GOT3 (cell line): Measurements from ENCODE around the gene CD276.
"Not testable (repeated sequence)": the region's sequence is repeated elsewhere in the genome, so short reads cannot be mapped to it uniquely, and the experiment has no call there.

Experiments used
- DNase-seq: peaks from one replicate; lab custom pipeline; 2025; ENCODE audit warnings: mixed read lengths; lab: John Stamatoyannopoulos, UW

Gene CD276

DNA sequence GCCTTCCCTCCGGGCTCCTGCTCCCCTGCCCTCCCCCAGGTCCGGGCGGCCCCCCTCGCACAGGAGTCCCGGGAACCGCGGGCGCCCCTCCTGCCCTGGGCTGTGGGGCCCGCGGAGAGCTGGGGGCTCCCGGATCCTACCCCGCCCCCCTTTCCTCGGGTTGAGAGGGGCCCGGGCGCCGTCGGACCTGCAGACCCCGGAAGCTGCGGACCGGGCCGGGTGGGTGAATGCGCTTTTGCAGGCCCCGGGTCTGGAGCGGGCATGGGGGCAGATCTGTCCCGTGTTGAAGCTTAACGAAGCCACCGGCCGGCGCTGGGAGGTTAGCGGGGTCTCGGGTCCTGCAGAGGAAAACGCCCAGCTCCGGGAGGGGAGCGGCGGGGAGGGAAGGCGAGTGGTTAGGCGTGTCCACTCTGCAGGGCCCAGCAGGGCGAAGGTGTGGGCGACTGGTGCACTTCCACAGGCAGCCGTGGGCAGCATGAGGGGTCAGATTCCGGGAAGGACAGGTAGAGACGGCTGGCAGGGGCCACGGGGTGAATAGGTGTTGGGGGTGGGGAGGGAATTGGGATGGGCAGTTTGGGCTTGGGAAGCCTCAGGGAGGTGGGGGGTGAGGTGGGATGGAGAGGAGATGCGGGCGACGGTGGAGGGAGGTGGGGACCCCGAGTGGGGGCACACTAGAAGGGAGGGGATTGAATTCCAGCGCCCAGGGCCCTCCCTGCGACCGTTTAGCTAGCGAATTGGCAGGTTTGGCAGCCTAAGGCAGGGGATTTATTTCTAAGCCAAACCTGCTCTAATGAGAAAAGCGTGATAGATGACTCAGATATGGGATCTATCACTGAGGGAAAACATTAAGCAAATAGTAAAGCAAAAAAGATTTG is 635 bp downstream of the CD276 start:
- no peak for DNase-seq

DNA sequence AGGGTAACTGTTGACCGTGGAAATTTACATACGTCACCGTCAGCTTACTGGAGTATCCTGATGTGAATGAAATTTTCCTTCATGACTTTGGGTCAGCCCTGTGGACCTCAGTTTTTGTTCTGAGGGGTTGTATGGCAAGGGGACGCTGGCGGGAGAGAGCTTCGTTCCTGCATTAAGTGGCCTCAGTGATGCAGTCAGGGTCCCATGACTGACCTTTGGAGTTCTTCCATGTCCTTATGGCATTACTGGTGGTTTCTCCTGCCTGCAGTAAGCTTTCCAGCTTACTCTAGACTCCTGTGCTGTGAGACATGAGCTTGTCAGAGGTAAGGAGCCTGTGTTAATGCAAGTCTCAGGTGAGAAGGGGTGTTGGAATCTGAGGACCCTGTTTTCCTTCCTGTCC is 1.8 kb downstream of the CD276 start:
- no peak for DNase-seq

GRCh38 chr15:73686781-73687256 is 2.6 kb downstream of the CD276 start:
- no peak for DNase-seq

GRCh38 chr15:73687351-73687750 is 3.2 kb downstream of the CD276 start:
- DNase-seq: no peak

- DNase-seq: no peak
Observed at GRCh38 chr15:73688455-73688854, 4.3 kb downstream of the CD276 start.

DNA sequence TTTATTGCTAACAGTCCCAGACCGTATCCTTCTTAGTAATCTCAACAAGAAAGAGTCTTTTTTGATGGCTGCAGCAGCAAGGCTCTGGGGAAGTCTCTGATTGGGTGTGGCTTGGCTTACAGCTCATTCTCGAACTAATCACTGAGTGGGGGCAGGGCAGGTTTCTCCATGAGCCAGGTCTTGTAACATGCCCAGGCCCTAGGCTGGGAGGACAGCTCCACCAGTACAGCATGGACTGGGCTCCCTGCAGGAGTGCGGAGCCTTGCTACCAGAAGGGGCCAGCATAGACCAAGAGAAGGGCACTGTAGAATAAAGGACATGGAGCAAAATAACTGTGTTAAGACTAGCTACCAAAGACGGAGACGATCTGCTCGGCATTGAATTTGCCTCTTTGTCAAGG is 7.2 kb downstream of the CD276 start:
- no peak for DNase-seq

GRCh38 chr15:73694419-73694818 is 10.2 kb downstream of the CD276 start:
- DNase-seq: no peak

GRCh38 chr15:73695773-73696640 is 11.8 kb downstream of the CD276 start:
- DNase-seq: no peak

DNA sequence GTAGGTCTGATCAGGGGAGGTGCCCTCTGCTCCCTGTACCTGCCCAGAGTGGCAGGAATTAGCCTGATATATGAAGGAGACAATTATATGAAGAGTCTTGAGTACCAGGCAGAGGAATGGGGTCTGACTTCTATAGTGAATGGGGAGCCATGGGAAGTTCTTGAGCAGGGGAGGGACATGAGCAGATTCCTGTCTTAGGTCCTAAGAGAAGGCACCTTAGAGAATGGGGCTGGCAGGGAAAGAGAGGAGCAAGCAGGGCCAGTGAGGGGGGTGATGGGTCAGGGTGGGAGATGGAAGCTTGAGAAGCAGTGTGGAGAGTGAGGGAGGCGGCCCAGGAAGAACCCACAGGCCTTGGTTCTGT is 12.4 kb downstream of the CD276 start:
- no peak for DNase-seq

DNA sequence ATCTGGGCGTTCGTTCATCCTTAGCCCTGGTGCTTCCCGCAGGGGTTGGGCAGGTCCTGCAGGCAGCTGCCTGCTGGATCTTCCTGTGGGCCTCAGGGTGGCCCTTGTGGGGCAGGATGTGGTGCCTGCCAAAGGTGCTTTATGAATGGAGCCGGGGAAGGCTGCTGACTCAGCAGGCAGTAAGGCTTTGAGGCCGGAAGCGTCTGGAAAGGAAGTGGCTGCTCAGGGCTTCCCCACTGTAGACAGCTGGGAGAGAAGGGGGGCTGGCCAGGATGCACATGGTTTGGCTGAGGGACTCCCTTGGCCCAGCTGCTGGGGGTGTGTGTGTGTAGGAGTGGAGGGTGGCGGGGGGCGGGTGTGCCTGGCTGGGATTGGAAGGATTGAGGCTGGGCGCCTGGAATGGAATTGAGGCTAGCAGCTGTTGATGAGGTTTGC is 12.9 kb downstream of the CD276 start:
- no peak for DNase-seq

- no peak for DNase-seq
Observed at GRCh38 chr15:73699249-73700040, 15.3 kb downstream of the CD276 start.

DNA sequence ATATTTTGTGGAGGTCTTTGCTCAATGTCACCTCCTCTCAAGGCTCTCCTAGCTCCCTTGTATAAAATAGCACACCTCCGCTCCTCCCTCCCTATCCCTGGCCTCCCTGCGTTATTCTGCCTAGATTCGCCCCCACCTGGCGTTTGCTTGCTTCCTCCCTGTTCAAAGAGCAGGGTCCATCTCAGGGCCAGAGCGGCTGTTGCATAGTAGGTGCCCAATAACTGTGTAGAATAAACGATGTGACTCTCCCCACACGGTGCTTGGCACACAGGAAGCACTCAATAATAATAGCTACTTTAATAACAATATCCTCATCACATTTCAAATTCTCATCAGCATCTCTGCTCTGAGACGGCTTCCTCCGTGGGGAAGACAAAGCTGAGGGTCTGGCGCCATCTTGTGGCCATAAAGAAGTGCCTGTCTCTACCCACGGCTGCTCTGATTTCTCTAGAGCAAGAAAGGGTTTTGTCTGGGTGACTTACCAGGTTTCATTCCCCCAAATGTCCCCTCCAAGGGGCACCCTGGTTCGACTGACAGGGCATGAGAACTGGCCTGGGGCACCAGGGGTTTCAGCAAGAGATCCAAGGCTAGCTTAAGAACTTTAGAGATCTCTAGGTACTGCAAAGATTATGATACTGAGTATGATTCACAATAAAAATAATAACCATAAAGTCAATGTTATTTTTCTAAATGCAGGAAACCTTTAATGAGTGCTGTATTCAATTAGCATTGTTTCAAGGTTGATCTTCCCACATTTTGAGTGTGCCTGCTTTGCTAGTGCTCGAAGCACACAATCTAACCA is 16.1 kb downstream of the CD276 start:
- no peak for DNase-seq

DNA sequence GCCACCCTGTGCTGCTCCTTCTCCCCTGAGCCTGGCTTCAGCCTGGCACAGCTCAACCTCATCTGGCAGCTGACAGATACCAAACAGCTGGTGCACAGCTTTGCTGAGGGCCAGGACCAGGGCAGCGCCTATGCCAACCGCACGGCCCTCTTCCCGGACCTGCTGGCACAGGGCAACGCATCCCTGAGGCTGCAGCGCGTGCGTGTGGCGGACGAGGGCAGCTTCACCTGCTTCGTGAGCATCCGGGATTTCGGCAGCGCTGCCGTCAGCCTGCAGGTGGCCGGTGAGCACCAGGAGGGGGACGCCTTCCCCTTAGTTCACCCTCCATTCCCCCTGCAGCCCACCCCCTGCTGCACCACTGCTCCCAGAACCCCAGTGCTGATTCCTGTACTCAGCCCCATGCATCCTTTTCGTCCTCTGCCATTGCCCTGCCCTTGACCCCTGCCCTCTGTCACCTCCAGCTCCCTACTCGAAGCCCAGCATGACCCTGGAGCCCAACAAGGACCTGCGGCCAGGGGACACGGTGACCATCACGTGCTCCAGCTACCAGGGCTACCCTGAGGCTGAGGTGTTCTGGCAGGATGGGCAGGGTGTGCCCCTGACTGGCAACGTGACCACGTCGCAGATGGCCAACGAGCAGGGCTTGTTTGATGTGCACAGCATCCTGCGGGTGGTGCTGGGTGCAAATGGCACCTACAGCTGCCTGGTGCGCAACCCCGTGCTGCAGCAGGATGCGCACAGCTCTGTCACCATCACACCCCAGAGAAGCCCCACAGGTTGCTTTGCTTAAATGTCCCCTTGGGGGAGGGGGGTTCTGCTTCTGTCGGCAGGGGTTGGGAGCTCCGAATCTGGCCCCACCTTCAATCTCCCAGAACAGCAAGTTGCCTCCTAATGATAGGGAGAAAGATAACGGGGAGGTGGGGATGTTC is 18.4 kb downstream of the CD276 start:
- DNase-seq: not testable (repeated sequence)

DNA sequence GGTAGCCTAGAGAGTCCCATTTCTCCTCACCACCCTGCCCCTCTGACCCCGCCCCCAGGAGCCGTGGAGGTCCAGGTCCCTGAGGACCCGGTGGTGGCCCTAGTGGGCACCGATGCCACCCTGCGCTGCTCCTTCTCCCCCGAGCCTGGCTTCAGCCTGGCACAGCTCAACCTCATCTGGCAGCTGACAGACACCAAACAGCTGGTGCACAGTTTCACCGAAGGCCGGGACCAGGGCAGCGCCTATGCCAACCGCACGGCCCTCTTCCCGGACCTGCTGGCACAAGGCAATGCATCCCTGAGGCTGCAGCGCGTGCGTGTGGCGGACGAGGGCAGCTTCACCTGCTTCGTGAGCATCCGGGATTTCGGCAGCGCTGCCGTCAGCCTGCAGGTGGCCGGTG is 19.4 kb downstream of the CD276 start:
- not testable (repeated sequence) for DNase-seq

DNA sequence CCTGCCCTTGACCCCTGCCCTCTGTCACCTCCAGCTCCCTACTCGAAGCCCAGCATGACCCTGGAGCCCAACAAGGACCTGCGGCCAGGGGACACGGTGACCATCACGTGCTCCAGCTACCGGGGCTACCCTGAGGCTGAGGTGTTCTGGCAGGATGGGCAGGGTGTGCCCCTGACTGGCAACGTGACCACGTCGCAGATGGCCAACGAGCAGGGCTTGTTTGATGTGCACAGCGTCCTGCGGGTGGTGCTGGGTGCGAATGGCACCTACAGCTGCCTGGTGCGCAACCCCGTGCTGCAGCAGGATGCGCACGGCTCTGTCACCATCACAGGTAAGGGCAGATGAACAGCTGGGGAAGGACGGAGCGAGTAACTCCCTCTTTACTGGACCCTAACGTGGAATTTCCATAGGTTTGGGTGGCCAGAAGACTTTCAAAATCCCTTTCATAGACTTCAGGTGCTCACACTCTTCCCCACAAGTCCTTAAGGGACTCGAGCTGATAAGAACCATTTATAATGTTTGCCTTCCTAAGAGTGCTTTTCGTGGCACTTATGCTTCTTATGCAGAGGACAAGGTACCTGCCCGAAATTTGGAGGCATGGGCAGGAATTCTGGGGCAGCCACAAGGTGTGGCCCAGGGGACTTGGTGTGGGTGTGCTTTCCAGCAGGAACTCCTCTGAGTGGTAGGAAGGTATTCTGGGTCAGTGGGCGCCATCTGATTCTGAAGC is 20.1 kb downstream of the CD276 start:
- DNase-seq: not testable (repeated sequence)

DNA sequence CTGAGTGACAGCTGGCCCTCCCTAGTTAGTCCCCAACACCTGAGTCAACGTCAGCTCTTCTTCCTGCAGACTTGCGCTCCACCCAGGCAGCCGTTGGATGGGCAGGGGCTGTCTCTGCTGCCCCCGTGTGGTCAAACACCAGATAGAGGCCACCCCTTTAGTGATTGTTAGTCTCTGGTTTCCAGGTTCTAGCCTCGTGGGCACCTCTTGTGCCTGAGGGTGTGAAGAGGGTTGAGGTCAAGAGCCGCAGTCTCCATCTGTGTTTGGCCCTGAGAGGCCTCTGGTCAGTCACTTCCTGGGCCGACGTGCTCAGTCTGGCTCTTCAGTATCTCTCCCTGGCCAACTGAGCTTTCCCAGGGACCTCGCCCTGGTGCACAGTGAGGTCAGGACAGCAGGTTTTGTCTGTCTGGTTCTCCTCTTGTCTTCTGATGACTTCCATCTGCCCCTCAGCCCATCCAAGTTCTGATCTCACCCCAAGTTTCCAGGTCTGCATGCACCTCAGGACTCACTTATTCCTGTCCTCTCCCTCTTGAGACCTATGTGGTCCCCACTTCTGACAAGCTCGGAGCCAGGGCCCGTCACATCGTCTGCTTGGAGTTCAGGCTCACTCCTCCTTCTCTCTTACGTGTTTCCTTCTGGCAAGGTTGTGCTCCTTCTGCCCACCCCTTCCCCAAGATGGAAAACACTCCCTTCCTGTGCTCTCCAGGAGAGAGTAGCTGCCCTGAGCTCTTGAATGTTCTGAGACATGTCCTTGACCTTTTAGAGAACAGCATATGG is 20.9 kb downstream of the CD276 start:
- no peak for DNase-seq

GRCh38 chr15:73708691-73709090 is 24.5 kb downstream of the CD276 start:
- no peak for DNase-seq

DNA sequence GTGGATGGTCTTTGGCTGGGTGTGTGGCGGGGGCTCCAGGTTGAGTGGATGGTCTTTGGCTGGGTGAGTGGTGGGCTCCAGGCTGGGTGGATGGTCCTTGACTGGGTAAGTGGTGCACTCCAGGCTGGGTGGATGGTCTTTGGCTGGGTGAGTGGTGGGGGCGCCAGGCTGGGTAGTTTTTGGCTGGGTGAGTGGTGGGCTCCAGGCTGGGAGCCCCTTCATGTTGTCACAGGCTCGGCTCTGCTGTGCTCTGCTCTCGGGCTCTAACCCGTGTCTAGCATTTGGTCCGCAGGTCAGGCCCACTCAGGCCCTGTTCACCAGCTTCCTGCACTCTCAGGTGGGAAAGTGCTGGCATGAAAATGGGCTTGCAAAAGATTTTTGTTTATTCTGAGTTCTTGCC is 25.1 kb downstream of the CD276 start:
- no peak for DNase-seq

DNA sequence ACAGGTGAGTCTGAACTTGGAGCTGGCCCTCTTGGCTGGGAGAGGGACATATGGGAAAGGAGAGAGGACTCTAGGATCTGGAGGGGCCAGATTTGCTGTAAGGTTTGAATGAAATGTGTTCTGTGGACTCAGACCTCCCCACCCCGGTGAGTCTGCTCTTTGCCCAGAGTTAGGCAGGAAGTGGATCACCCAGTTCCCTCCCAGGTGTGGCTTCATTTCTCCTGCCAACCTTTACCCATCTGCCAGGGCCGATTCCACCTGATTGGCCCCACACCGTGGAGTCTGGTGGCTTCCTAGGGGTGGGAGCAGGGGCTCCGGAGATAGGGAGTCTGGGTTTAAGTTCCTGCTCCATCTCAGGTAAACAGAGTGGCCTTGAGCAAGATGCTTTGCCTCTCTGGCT is 25.5 kb downstream of the CD276 start:
- DNase-seq: no peak
